Superior temporal gyrus (tissue), 1 donor: ENCODE data around the gene DIS3L.
"Not testable (repeated sequence)": the region's sequence is repeated elsewhere in the genome, so short reads cannot be mapped to it uniquely, and the experiment has no call there.

Source experiments
- DNase-seq: peaks from one replicate; pipeline ENCODE4 v3.0.0-alpha.2; 2016; ENCODE audit errors: extremely low spot score

Gene DIS3L

DNA sequence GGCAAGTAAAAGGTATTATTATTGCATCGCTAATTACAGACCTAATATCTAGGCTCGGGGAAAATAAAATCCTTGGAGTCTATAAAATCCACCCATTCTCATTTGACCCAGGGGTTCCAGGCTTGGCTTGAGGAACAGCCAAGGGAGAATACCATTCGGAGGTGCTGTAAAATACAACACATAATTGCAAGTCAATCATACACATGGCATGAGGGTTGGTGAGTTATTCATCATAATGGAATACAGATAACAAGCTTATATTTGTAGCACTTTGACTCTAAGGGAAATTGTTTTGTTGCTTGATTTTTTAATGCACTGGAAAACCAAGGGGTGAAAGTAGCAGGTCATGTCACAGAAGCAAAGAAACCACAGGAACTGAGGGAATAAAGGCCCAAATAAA lies 16.8 kb upstream of the DIS3L start:
- no peak for DNase-seq

DNA sequence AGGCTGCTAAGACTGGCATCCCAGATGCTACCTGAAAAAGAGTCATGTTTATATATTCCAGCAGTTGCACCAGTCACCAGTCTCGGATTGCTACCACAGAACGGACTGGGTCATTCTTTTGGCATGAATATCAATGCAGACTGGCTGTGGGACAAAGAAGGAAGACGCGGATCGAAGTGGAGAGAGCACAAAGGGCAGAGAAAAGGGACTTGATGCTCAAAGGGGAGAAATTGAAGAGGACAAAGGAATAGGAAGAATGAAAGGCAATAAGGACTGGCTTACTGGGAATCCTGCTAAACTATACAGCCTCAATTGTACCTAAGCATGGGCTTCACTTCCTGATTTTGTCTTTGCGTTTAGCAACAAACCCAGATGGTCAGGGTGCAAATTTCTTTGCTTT lies 15.3 kb upstream of the DIS3L start:
- DNase-seq = no peak

DNA sequence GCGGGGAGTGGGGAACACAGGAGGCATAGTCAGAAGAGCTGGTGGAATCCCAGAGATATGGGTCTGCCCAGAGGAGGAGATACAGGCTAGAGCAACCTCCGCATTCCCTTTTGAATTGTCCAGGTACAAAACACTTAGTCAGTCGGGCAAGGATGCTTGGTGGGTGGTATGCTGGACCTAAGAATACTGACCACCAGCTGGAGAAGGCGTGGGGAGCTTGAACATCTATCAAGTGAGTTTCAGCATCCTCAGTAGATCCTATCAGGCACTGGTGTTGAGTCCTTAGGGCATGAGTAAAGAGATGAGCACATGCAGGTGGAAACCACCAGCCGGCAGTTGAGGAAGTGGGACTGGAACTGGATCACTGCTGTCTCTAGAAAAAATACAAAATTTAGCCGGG lies 14.7 kb upstream of the DIS3L start:
- DNase-seq = no peak

DNA sequence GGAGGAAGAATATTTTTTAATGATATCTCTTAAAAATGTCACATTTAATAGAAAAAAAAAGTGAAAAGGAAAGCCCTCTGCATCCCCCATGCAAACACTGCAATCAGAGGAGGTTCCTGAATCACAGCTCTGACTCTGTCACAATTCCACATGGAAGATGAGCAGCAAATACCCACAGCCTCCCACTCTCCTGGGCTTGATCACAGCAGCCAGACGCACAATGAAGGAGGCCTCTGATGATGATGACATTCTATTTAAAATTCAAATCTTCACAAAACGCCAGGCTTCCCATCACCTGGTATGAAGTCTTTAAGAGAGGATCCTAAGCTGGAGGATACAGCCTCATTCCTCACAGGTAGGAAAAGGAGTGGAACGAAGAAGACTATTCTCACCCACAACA lies 9.1 kb upstream of the DIS3L start:
- DNase-seq = no peak

DNA sequence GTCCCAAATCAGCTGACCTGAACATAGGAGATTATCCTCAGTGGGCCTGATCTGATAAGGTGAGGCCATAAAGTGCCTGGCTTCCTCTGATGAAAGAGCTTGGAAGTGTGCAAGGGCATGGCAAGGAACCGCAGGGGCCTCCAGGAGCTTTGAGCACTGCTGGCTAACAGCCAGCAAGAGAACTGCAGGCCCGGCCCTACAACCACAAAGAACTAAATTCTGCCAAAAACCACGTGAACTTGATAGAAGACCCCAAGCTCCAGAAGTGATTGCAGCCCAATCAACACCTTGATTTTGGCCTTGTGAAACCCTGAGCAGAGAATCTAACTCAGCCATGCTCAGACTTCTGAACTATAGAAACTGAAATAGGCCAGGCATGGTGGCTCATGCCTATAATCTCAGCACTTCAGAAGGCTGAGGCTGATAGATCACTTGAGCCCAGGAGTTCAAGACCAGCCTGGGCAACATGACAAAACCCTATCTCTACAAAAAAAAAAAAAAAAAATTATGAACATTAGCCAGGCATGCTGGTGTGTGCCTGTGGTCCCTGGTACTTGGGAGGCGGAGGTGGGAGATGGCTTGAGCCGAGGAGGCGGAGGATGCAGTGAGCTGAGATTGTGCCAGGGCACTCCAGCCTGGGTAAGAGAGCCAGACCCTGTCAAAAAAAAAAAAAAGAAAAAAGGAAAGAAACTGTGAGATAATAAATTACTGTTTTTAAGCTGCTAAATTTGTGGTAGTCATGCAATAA lies 7.7 kb upstream of the DIS3L start:
- no peak for DNase-seq

DNA sequence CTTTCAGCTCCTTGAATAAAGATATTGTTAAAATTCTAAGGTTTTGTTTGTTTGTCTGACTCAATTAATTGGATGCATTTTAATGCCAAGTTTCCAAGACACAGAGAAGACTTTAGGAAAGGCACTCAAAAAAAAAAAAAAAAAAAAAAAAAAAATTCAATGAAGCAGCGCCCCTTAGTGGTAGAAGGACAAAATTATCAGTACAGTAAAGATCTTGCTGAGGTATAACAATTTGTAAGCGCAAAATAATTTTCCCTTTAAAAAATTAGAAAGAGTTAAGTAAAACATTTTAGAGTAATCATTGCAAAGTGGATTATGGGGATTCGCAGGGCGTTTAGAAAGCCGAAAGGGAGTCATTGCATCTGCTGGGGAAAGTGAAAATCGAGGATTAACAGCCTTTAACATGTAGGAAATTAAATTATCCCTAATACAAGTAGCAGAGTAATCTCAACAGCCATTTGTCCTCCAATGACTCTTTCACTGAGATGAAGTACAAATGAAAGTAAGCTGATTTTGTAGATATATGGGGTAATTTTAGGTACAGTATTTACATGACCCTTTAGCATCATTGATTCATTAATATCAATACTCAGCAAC lies 5.8 kb upstream of the DIS3L start:
- DNase-seq = peak; percentile 84

DNA sequence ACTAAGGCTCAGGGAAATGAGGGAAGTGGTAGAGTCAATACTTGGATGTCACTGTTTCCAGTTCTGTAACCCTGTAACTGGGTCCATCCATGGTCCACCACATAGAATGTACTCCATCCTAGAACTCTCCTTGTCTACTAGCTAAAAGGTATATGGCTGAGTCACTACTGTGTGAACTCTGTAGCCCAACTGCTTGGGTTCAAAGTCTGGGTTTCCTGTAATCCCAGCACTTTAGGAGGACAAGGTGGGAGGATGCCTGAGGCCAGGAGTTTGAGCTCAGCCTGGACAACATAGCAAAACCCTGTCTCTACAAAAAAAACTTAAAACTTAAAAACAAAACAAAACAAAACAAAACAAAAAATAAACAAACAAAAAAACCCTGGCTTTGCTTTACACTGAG lies 5.3 kb upstream of the DIS3L start:
- no peak for DNase-seq

DNA sequence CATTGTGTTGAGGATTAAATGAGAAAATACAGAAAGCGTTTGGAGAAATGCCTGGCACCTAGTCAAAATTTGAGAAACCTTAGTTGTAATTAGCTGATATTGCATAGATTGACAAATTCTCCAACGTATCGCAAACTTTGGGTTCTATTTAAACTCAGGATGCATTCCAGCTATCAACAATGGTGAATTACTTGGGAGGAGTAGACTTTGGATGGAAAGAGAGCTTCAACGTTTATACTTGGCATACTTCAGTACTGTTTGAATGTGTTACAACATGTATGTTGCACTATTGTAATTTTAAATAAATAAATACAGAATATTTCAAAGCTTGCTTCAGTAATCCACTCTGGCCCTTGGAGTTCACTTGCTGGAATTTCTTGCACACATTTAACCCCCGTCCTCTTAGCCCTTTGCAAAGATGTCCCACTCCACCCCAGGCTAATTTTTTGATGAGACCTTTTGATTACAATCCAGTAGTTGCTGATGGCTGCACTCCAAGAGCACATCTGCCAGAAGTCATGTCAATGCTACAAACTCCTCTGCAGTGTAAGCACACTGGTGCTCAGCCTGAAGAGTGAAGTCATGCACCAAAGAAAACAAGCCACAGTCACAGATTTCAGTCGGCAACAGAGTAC lies 4.7 kb upstream of the DIS3L start:
- DNase-seq = no peak

DNA sequence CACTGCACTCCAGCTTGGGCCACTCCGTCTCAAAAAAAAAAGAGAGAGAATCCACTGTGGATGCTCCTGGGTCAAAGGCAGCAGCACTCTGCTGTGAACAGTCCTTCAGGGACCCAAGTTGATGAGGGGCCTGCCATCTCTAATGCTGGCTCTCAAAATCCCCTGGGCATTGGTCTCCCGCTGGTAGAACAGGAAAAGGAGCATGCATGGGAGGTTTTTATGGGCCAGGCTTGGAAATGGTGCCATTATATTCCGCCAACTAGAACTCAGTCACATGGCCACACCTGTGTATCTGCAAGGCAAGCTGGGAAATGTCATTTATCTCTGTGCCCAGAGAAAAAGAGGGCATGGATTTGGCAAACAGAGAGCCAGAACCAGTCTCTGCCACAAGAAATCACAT lies 3.4 kb upstream of the DIS3L start:
- DNase-seq = no peak

DNA sequence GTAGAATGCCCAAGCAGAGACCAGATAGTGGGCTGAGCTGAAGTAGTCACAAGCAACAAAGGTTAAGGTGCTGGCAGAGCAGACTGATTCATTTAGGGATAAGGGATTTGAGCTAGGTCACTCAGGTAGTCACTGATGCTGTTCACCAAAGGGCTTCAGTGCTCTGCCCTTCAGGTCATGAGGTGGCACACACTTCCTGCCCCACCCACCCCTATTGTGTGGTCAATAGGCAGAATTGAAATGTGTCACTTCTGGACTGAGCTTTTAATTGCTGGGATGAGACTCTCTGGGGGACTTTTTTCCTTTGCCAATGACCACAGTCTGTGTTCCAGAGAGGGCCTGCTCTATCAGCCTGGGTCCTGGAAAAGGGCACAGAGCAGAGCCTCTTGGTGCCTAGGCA lies 2.9 kb upstream of the DIS3L start:
- DNase-seq = no peak

DNA sequence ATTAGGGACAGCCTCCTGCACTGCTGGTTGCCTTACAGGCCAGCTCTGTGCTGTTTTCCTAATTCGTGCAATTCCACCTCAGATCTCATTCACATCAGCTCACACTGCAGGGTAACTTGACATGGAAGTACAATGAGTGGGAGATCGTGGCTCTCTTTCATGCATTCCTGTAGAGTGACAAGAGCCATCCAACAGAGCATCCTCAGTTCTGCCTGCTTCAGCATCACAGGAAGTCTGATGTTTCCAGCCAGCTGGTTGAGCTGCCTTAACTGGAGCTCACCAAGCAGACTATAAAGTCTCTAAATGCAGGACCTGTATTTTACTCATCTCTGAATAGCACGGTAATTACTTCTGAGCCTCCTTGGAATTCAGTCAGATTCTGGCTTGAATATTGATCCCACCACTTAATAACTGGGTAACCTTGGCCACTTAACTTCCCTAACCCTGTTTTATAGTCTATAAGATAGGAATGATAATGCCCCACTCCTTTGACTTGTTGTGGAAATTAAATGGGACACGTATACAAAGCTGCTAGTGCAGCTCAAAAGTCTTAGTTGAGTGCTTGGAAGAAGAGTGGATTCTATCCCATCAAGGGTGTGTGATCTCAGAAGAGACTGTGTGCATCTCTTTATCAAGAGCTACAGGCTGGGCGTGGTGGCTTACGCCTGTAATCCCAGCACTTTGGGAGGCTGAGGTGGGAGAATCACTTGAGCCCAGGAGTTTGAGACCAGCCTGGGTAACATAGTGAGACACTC lies 1.4 kb upstream of the DIS3L start:
- DNase-seq = peak; percentile 28

DNA sequence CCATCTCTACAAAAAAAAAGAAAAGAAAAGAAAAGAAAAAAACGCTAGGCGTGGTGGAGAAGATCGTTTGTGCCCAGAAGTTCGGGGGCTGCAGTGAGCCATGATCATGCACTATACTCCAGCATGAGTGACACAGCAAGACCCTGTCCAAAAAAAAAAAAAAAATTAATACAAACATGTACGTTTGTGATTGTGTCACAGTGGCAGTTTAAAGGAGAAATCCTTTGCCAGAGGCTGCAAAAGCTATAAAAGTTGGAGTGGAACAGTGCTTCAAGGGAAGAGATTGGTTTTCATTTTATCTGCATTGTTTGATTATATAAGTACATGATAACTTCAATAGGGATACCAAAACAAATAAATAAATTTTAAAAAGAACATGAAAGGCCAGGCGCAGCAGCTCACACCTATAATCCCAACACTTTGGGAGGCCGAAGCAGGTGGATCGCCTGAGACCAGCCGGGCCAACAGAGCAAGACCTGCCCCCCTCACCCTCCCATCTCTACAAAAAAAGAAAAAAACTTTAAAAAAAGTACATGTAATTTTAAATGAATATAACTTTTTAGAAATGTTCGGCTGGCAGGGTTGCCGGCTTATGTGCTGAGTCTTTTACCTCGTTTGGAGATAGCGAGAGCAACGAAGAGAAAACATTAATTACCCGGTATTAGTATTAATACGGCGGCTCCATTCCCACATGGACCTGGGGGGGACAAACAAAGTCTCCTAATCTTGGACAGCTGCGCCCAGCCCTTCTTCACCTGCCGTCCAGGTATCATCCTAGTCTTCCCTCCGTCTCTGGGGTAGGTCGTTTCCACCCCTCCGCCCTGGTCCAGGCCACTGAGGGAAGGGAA lies 573 bp upstream of the DIS3L start:
- no peak for DNase-seq

DNA sequence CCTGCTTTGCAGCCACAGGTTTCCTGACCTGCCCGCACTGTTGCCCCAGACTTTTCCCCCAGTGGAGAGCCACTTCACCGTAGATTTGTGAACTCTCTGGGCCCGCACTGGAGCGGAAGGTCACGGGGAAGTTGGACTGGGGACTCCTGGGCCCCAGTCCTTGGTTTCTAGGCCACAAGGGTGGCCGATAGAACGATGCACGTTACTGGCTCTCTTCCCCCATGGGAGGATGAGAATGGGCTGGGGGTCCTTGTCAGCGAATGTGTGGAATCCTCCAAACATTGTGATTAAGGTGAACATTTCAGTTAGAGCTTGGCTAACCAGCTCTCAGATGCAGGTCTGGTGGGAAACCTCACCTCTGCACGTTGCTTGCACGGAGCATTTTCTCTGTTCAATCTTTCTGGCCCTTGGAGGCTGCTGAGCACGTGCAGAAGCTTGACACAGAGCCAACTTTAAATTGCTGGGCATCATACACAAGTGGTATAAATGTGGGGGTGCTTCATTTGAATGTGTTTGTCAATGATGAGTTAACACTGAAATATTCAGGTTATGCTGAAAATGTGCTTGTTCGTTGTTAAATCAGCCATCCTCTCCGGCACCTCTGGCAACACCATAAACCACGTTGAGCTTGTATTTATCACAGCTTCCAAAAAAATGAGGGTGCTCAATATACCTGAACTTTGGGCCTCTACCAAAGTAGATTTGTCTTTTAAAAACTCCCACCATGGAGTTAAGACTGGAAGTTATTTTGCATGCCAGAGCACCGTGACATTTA lies 976 bp downstream of the DIS3L start:
- DNase-seq = peak; percentile 64

DNA sequence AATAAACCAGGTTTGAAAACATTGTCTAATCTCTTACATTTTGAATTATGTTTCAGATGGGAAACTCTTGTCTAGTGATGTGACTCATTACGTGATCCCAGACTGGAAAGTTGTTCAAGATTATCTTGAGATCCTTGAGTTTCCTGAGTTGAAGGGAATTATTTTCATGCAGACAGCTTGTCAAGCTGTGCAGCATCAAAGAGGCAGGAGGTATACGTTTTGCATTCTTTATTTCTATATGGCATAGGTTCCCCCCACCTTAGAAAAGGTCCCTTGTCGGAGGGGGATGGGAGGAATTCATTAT lies 1.5 kb downstream of the DIS3L start:
- no peak for DNase-seq

DNA sequence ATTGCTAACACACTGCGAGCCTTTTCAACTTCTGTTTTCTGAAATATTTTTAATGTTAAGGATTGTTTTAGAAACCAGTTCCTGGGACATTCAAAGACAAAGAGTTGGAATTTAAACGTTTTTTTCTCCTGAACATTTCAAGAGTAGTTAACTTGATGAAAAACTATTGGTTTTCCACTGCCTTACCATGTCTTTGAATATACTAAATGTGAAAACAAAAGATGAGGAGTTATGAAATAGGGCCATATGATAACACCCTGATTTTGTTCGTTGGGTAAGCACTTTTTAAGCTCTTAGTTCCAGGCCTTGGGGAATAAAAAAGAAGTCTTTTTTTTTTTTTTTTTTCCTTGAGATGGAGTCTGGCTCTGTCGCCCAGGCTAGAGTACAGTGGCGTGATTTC lies 2.8 kb downstream of the DIS3L start:
- no peak for DNase-seq

DNA sequence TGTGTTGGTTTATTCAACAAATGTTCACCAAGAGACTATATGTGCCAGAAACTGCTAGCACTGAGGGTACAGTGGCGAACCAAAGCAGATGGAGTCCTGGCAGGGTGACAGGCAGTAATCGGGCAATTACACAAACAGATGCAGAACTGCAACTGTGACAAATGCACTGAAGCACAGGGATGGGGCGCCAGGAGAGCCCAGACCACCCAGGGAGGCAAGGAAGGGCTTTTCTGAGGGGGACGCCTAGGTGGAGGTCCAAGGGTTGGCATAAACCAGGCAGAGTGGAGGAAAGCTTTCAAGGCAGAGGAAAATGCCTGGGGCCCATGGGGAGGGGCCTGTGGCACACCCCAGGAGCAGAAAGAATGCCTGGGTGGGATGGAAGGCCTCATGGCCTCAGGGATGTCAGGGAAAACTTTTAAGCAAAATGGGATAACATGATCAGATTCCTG lies 5.5 kb downstream of the DIS3L start:
- no peak for DNase-seq

DNA sequence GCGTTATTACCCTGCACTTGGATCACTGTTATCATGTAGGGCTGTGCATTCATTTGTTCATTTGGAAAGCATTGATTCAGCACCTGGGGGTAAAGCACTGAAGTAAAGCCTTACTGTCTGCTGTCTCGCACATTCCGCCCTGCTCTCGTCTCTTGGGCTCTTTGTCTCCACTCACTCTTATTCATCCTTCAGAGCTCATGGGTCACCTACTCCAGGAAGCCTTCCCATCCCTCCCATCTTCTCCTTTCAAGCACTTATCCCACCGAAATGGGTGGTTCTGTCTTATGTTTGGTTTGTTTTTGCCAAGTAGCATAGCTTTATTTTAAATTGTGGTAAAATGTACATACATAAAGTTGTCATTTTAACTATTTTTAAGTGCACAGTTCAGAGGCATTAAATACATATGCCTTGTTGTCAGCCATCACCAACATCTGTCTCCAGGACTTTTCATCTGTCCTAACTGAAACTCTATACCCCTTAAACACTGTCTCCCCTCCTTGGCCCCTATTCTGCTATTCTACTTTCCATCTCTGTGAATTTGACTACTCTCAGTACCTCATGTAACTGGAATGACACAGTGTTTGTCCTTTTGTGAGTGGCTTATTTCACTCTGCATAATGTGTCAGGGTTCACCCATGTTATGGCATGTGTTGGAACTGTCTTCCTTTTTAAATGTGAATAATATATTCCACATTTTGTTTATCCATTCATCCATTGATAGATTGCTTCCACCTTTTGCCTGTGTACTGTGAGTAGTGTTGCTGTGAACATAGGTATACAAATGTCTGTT lies 9.3 kb downstream of the DIS3L start:
- DNase-seq = no peak

DNA sequence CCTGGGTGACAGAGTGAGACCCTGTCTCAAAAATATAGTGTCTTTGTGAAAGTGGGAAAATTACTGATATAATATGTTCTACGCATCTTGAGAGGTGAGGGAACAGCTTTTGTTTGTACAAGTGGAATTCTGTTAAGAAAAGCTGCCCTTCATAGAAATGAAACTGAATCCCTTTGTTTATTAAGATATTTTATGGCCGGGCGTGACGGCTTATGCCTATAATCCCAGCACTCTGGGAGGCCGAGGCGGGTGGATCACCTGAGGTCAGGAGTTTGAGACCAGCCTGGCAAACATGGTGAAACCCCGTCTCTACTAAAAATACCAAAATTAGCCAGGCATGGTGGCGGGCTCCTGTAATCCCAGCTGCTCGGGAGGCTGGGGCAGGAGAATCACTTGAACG lies 11.1 kb downstream of the DIS3L start:
- DNase-seq = not testable (repeated sequence)

DNA sequence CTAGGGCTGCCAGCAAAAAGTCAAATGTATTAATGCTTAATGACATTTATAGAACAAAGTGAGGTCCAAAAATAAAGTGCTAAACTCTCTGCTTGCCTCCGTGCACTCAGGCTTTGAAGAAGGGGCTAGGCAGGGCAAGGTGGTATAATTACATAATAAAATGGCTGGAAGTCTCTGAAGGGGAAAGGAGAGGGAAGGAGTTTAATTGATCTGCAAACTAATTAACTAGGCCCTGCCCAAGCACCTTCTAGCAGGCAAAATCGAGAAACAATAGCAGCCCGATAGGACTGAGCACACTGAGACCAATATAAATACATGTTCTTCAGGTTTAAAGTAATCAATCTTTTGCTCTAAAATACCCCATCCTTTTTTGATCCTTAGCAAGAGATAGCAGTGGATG lies 13.0 kb downstream of the DIS3L start:
- DNase-seq = no peak

DNA sequence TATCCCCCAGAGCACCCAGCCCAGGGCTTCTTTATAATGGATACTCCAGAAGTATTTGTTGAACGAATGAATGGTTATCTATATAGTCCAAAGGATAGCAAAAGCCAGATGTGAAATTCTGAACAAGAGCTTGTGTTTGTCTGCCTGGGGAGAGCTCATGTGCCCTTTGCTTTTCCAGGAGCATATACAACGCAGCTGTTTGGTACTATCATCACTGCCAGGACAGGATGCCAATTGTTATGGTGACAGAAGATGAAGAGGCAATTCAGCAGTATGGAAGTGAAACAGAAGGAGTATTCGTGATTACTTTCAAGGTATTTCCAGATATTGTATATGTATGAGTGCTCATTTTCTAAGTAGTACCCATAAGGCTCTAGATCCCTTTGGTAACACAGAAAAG lies 15.2 kb downstream of the DIS3L start:
- DNase-seq = no peak
